K562 (cell line): Measurements from ENCODE around the gene MED20. TPM values are rescaled to one million over a fixed set of nuclear protein-coding genes. Genes with fewer than 3 reads are reported as not detected.

Experiments used
- CCAR2 ChIP-seq: fragments of 200-400 bp; formaldehyde crosslinking; IDR thresholded peaks from 2 replicates; pipeline ENCODE4 v1.6.1; 2017; ENCODE audit warnings: mild to moderate bottlenecking, low read depth, low read length
- HMGN3 ChIP-seq: IDR thresholded peaks from 2 replicates; pipeline ENCODE4 v1.6.1; 2011; ENCODE audit warnings: borderline replicate concordance, low read depth, mild to moderate bottlenecking, mixed read lengths, low read length; ENCODE audit not compliant: insufficient read length; ENCODE audit errors: extremely low read depth
- ILF3 ChIP-seq: fragments of 450-650 bp; IDR thresholded peaks from 2 replicates; pipeline ENCODE4 v1.6.1; 2018; ENCODE audit warnings: antibody characterized with exemption, mild to moderate bottlenecking, moderate library complexity, borderline replicate concordance
- KHSRP ChIP-seq: fragments of 450-650 bp; IDR thresholded peaks from 2 replicates; pipeline ENCODE4 v1.6.1; 2017
- SNIP1 ChIP-seq: fragments of 450-650 bp; IDR thresholded peaks from 2 replicates; pipeline ENCODE4 v1.7.1; 2017; ENCODE audit warnings: low read depth, mild to moderate bottlenecking
- SP1 ChIP-seq: sonication (generic); formaldehyde crosslinking; IDR thresholded peaks from 2 replicates; pipeline ENCODE4 v1.8.1; 2022; ENCODE audit warnings: mild to moderate bottlenecking, missing genetic modification reagents
- SRSF9 ChIP-seq: fragments of 200-400 bp; formaldehyde crosslinking; IDR thresholded peaks from 2 replicates; pipeline ENCODE4 v1.6.1; 2017; ENCODE audit warnings: low read depth, low read length, borderline replicate concordance
- TEAD4 ChIP-seq, 2 experiments: sonication (generic) in 1 of 2; formaldehyde crosslinking in 1 of 2; IDR thresholded peaks; 2 replicates each; pipeline versions ENCODE4 v1.6.1 to v1.8.0; 2012 to 2022; ENCODE audit warnings: borderline replicate concordance in 1 of 2, inconsistent platforms in 1 of 2, low read length in 1 of 2, mild to moderate bottlenecking in 1 of 2, missing genetic modification reagents in 1 of 2
- TSC22D4 ChIP-seq: fragments of 450-650 bp; IDR thresholded peaks from 2 replicates; pipeline ENCODE4 v1.6.1; 2016; ENCODE audit warnings: missing genetic modification characterization, missing biosample characterization, control low read depth
- ZZZ3 ChIP-seq: fragments of 450-650 bp; IDR thresholded peaks from 2 replicates; pipeline ENCODE4 v1.6.1; 2016; ENCODE audit warnings: antibody characterized with exemption, mild to moderate bottlenecking, moderate library complexity
- polyA plus RNA-seq, 8 experiments: library from polyadenylated mRNA; depleted of rRNA in 4 of 8; stranded (reverse) in 5 of 8; unstranded in 3 of 8; fragments of >200 nt; fragmentation: Nextera tagmentation in 2 of 8; fragmentation: Illumina TruSeq in 1 of 8; extraction: Ambion mirVana in 2 of 8; extraction: Trizol in 1 of 8; gene quantifications; 2 replicates each; pipeline versions ENCODE4 v1.2.1 to v1.2.3, GENCODE V29; 2011 to 2014; ENCODE audit warnings: inconsistent platforms in 1 of 8, missing spikeins in 1 of 8
- total RNA-seq, 7 experiments: library from RNA; depleted of rRNA in 6 of 7; stranded (reverse); fragments of >200 nt in 6 of 7; fragmentation: Illumina TruSeq in 2 of 7; extraction: Trizol in 2 of 7; gene quantifications; 2 replicates each; pipeline versions ENCODE4 v1.2.1 to v1.2.3, GENCODE V29; 2011 to 2021; ENCODE audit warnings: low replicate concordance in 1 of 7
- TF ChIP-seq, protein P1 (sequence below): fragments of 450-650 bp; formaldehyde crosslinking; IDR thresholded peaks from 2 replicates; pipeline ENCODE4 v1.4.0; 2022; ENCODE audit warnings: missing genetic modification characterization
- TF ChIP-seq, protein P2 (sequence below): fragments of 450-650 bp; IDR thresholded peaks from 2 replicates; pipeline ENCODE4 v1.6.1; 2016; ENCODE audit warnings: antibody characterized with exemption
- TF ChIP-seq, protein P3 (sequence below): fragments of 250-450 bp; sonication (Bioruptor Pico); IDR thresholded peaks from 2 replicates; pipeline ENCODE4 v1.4.0; 2020; ENCODE audit warnings: borderline replicate concordance
- TF ChIP-seq, protein P4 (sequence below): IDR thresholded peaks from 2 replicates; pipeline ENCODE4 v1.6.1; 2011; ENCODE audit warnings: borderline replicate concordance, low read depth, mild to moderate bottlenecking, moderate library complexity, low read length; ENCODE audit not compliant: insufficient read depth, poor library complexity, severe bottlenecking
- TF ChIP-seq, protein P5 (sequence below): conservative IDR thresholded peaks from 2 replicates; pipeline ENCODE4 v1.6.1; 2011; ENCODE audit warnings: low read depth, mild to moderate bottlenecking, low read length; ENCODE audit not compliant: control insufficient read depth
- TF ChIP-seq, protein P6 (sequence below): fragments of 250-450 bp; sonication (Bioruptor Pico); IDR thresholded peaks from 2 replicates; pipeline ENCODE4 v1.9.0; 2021; ENCODE audit warnings: mild to moderate bottlenecking

The MED20 gene
- total and polyA plus RNA-seq, 9 of the 15 experiments (the other 6 are each of a cell fraction or from before 2014, with no cell fraction given) = 27.3 to 80.9 (median 46.0) TPM

DNA sequence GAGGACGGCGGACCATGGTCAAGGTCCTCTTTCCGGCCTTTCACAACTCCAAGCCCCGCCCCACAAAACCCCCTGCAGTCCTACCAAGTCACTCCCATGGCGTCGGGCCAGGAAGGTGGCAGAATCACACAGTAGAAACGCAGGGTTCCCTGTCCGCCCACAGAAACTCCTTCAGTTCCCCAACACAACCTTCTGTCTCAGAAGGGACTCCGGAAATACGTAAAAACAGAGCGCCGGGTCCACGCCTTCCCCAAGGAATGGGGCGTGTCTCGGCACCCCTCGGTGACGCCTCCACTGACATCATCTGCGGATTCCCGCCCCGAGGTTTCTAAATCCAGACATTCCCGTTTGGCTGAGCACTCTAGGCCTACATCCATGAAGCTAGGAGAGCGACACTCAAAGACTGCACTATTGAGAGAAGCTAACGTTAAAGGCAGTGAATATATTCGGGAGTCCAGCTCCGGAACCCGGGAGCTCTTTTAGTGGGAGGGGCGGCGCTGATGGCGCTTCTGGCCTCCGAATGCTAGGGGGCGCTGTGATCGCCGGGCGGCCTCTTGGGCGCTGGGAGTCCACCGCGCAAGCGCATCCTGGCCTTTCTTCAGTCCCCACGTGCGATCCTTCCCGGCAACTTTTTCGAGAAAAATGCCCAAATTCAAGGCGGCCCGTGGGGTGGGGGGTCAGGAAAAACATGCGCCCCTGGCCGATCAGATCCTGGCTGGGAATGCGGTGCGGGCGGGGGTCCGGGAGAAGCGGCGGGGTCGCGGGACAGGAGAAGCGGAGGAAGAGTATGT is at the start of gene MED20, which contains the start of gene BYSL (continued):
- TF ChIP-seq, protein P1, sequence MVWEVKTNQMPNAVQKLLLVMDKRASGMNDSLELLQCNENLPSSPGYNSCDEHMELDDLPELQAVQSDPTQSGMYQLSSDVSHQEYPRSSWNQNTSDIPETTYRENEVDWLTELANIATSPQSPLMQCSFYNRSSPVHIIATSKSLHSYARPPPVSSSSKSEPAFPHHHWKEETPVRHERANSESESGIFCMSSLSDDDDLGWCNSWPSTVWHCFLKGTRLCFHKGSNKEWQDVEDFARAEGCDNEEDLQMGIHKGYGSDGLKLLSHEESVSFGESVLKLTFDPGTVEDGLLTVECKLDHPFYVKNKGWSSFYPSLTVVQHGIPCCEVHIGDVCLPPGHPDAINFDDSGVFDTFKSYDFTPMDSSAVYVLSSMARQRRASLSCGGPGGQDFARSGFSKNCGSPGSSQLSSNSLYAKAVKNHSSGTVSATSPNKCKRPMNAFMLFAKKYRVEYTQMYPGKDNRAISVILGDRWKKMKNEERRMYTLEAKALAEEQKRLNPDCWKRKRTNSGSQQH = peak; percentile 54
- TF ChIP-seq CCAR2 (no peak), KHSRP (peak; percentile 97), TEAD4 (IDR thresholded peaks at IDR 0.05; ENCODE audit: low read length) (peak; percentile 42), TEAD4 (CRISPR knock-in tag; IDR thresholded peaks at IDR 0.05; ENCODE audit: borderline replicate concordance) (no peak; the same call in 1 of the 2 replicates), SNIP1 (peak; percentile 81), HMGN3 (peak; percentile 35), SRSF9 (no peak), TSC22D4 (no peak), ZZZ3 (peak; percentile 90; the same call in 1 of the 2 replicates), SP1 (CRISPR knock-in tag) (peak; percentile 100), ILF3 (no peak)
- TF ChIP-seq, protein P2, sequence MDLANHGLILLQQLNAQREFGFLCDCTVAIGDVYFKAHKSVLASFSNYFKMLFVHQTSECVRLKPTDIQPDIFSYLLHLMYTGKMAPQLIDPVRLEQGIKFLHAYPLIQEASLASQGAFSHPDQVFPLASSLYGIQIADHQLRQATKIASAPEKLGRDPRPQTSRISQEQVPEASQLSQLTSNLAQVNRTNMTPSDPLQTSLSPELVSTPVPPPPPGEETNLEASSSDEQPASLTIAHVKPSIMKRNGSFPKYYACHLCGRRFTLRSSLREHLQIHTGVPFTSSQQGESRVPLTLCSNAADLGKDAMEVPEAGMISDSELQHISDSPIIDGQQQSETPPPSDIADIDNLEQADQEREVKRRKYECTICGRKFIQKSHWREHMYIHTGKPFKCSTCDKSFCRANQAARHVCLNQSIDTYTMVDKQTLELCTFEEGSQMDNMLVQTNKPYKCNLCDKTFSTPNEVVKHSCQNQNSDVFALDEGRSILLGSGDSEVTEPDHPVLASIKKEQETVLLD = peak; percentile 92
- TF ChIP-seq, protein P3, sequence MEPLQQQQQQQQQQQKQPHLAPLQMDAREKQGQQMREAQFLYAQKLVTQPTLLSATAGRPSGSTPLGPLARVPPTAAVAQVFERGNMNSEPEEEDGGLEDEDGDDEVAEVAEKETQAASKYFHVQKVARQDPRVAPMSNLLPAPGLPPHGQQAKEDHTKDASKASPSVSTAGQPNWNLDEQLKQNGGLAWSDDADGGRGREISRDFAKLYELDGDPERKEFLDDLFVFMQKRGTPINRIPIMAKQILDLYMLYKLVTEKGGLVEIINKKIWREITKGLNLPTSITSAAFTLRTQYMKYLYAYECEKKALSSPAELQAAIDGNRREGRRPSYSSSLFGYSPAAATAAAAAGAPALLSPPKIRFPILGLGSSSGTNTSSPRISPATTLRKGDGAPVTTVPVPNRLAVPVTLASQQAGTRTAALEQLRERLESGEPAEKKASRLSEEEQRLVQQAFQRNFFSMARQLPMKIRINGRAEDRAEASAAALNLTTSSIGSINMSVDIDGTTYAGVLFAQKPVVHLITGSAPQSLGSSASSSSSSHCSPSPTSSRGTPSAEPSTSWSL (CRISPR knock-in tag) = no peak
- TF ChIP-seq, protein P4, sequence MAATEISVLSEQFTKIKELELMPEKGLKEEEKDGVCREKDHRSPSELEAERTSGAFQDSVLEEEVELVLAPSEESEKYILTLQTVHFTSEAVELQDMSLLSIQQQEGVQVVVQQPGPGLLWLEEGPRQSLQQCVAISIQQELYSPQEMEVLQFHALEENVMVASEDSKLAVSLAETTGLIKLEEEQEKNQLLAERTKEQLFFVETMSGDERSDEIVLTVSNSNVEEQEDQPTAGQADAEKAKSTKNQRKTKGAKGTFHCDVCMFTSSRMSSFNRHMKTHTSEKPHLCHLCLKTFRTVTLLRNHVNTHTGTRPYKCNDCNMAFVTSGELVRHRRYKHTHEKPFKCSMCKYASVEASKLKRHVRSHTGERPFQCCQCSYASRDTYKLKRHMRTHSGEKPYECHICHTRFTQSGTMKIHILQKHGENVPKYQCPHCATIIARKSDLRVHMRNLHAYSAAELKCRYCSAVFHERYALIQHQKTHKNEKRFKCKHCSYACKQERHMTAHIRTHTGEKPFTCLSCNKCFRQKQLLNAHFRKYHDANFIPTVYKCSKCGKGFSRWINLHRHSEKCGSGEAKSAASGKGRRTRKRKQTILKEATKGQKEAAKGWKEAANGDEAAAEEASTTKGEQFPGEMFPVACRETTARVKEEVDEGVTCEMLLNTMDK = peak; percentile 97
- TF ChIP-seq, protein P5, sequence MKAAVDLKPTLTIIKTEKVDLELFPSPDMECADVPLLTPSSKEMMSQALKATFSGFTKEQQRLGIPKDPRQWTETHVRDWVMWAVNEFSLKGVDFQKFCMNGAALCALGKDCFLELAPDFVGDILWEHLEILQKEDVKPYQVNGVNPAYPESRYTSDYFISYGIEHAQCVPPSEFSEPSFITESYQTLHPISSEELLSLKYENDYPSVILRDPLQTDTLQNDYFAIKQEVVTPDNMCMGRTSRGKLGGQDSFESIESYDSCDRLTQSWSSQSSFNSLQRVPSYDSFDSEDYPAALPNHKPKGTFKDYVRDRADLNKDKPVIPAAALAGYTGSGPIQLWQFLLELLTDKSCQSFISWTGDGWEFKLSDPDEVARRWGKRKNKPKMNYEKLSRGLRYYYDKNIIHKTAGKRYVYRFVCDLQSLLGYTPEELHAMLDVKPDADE = no peak; the same call in 1 of the 2 replicates
- TF ChIP-seq, protein P6, sequence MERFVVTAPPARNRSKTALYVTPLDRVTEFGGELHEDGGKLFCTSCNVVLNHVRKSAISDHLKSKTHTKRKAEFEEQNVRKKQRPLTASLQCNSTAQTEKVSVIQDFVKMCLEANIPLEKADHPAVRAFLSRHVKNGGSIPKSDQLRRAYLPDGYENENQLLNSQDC (CRISPR knock-in tag) = no peak
